NCI-H510A (cell line): ENCODE results near the gene SIPA1L2.

ENCODE experiments used
- DNase-seq: peaks from one replicate; lab custom pipeline; 2025; lab: John Stamatoyannopoulos, UW

Gene SIPA1L2

GRCh38 chr1:232630047-232630893 lies at the start of gene SIPA1L2:
Gene SIPA1L2 (minus strand): TSS chr1:232630133. CDS start chr1:232515339, 114,794 bp downstream.
- DNase-seq, result peak; percentile 88

- no peak for DNase-seq
Measured at GRCh38 chr1:232678185-232678886, 48.4 kb upstream of the SIPA1L2 start.

GRCh38 chr1:232676307-232676706 lies 46.4 kb upstream of the SIPA1L2 start:
- DNase-seq, result no peak

GRCh38 chr1:232675898-232676297 lies 46.0 kb upstream of the SIPA1L2 start:
- no peak for DNase-seq

GRCh38 chr1:232675260-232675659 lies 45.3 kb upstream of the SIPA1L2 start:
- no peak for DNase-seq

DNA sequence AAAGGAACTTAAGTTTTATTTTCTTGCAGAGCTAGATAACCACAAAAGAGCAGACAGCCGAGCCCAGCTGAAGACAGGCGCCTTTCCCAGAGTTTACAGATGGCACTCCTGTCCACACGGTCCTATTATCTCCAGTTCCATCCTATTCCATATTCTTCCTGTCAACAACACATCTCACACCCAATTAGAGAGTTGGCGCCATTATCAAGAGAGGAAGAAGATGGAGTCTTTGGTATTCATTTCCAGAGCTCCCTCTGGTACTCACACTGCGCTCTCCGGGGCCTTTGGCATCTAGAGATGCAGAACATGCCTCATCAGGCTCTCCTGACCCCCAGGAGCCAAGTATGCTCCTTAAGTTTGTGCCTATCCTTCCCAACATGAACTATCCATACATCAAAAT lies 43.3 kb upstream of the SIPA1L2 start:
- no peak for DNase-seq

DNA sequence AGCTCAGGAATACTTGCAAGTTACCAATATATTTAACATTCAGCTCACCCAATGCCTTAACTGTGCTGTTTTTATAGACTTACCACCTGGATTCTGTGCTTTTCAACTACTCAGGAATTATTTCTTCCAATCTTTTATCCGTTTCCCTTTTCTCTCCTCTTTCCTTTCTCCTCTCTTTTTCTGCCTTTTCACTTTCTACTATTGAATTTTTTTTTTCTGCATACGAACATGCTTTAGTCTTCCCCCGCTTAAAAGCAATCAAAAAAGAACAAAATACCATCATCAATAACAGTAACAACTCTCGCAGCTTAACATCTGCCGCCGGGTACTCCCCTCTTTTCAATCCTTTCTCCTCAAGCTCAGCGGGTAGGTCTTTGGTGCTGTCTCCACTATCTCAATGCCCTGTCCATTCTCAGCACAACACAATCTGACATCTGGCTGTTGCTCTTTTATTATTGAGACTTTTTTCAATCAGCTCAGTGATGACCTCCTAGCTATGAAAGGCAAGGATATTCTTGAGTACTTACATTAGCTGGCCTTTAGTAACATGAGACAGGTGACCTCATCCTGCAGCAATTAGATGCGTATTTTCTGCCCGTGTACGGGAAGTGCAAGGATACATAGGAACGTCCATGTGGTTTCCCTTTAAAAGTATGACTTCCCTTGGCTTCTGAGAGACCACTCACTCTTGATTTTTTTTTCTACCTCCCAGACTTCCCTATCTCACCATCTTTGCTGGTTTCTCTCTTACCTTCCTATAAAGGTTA lies 40.2 kb upstream of the SIPA1L2 start:
- DNase-seq, result peak; percentile 71

DNA sequence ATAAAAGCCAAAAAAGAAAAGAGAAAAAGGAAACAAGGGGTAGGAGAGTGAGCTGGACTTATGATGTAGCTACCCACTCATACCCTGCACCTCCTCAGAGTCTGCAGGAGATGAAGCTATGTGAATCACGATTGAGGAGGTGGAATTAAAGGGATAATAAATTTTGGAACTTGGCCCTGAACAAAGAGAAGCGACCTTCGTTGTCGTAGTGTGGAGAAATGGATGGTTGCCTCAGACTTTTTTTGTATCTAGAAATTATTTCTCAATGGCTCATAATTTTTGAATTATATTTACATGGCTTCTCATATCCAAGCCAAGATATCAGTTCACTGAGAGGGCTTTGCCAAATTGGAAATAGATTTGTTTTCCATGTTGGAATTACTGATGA lies 37.8 kb upstream of the SIPA1L2 start:
- no peak for DNase-seq

- DNase-seq, result no peak
Measured at GRCh38 chr1:232667094-232667777, 37.3 kb upstream of the SIPA1L2 start.

DNA sequence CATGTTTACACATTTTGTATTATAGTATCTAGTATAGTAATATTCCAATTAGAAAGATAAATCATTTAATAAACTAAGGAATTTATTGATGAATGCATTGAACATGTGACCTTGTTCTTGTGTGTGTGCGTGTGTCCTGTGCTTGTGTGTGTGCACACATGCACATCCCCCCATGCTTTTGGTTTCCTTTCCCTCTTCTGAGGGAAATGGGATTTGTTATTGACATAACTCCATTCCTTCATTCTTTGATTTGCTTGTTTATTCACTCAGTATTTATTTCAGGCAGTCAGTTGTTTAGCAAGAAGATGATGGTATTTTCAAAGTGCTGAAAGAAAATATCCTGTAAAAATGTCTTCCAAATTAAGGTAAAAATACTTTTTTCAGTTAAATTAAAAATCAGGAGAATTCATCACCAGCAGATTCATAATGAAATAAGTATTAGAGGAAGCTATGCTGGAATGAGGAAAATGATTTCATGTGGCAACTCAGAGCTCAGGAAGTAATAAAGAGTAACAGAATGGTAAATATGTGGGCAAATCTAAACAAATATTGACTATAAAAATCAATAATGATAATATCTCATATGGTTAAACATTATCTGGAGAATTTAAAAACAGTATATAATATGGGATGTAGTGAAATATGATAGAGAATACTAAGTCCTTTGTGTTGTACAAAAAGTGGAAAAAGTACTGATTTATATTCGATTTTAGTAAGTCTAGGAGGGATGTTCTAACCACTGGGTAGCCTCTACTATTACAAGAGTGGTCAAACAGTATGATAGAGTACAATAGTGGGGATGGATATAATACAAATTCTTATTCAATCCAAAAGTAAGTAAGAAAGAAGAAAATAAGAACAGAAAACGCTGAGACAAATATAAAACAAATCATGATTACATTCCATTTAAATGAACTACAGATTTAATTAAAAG lies 35.2 kb upstream of the SIPA1L2 start:
- no peak for DNase-seq

DNA sequence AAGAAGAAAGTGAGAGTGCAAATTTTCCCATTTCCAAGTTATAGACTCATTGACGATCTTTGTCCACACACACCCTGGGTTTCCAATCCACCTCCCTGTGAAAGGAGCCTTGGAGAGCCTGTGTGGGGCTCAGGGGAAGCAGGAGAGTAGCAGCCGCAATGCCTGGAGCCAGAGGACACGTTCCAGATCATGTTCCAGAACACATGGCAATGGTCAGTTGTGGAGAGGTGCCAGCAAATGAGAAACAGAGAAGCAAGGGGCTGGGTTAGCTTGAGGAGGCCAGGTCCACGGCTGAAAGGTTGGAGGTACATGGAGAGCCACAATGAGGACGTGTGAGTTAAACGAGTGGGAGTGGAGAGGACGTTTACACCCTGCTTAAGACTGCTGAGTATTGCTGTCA lies 33.0 kb upstream of the SIPA1L2 start:
- no peak for DNase-seq

- DNase-seq, result no peak
Measured at GRCh38 chr1:232658386-232658785, 28.5 kb upstream of the SIPA1L2 start.

DNA sequence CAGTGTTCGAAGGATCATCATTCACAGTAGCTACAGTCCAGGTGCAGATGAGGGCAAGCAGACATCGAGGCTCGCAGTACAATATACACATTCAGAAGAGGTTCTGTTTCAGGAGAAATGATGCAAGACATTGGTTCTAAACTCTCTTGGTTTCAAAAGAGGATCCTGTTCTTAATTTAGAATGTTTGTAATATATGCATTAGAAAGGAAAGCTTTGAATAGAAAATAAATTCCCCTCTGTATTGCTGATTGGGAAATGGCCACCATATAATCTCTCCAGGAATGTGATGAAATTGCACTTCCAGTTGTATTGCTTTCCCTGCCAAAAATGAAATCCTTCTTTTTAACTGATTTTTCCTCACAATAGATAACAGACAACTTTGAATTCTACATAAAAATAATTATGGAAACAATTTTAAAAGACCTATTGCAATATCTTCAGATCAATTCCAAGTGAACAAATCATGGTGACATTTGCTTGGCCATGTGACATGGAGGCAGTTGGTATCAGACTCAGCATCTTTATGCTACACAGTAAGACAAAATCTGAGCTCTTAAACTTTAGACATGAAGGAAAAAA lies 27.6 kb upstream of the SIPA1L2 start:
- no peak for DNase-seq

DNA sequence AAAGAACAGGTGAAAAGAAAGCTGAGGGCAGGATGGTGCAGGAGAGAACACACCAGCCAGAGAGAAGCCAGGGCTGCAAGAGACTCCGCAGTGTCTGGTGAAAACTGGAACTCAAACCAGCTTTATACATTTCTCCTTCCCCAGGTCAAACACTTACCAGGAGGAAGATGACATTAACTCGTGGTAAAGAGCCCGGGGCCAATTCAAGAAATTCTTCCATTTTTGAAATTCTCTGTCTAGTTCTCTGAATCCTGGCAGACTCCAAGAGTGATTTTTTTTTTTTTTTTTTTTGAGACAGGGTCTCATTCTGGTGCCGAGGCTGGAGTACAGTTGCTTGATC lies 25.8 kb upstream of the SIPA1L2 start:
- DNase-seq, result no peak

- DNase-seq, result peak; percentile 82
Measured at GRCh38 chr1:232655028-232655745, 25.3 kb upstream of the SIPA1L2 start.

- no peak for DNase-seq
Measured at GRCh38 chr1:232653789-232654188, 23.9 kb upstream of the SIPA1L2 start.

- no peak for DNase-seq
Measured at GRCh38 chr1:232650845-232651244, 20.9 kb upstream of the SIPA1L2 start.

- DNase-seq, result no peak
Measured at GRCh38 chr1:232650418-232650817, 20.5 kb upstream of the SIPA1L2 start.

DNA sequence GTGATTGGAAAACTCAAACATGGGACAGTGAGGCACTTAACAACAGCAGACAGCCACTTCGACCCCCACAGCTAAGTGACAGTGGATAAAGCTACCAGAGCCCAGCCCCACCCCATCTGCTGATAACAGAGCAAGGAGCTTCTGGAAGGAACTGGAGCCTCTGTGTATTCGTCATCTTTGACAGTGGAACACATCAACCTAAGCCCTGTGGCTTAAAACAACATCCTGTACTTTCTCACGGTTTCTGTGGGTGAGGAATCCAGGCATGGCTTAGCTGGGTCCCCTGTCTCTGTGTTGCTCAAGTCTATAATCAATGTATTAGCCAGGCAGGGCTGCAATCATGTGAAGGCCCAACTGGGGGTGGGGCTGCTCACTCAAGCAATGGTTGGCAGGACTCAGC lies 18.4 kb upstream of the SIPA1L2 start:
- DNase-seq, result no peak

- no peak for DNase-seq
Measured at GRCh38 chr1:232644209-232644608, 14.3 kb upstream of the SIPA1L2 start.
